ENCODE measurements around the gene SNX19.
"Not testable (repeated sequence)": the region's sequence is repeated elsewhere in the genome, so short reads cannot be mapped to it uniquely, and the experiment has no call there.

SNX19 gene, protein sequence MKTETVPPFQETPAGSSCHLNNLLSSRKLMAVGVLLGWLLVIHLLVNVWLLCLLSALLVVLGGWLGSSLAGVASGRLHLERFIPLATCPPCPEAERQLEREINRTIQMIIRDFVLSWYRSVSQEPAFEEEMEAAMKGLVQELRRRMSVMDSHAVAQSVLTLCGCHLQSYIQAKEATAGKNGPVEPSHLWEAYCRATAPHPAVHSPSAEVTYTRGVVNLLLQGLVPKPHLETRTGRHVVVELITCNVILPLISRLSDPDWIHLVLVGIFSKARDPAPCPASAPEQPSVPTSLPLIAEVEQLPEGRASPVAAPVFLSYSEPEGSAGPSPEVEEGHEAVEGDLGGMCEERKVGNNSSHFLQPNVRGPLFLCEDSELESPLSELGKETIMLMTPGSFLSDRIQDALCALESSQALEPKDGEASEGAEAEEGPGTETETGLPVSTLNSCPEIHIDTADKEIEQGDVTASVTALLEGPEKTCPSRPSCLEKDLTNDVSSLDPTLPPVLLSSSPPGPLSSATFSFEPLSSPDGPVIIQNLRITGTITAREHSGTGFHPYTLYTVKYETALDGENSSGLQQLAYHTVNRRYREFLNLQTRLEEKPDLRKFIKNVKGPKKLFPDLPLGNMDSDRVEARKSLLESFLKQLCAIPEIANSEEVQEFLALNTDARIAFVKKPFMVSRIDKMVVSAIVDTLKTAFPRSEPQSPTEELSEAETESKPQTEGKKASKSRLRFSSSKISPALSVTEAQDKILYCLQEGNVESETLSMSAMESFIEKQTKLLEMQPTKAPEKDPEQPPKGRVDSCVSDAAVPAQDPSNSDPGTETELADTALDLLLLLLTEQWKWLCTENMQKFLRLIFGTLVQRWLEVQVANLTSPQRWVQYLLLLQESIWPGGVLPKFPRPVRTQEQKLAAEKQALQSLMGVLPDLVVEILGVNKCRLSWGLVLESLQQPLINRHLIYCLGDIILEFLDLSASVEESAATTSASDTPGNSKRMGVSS

DNA sequence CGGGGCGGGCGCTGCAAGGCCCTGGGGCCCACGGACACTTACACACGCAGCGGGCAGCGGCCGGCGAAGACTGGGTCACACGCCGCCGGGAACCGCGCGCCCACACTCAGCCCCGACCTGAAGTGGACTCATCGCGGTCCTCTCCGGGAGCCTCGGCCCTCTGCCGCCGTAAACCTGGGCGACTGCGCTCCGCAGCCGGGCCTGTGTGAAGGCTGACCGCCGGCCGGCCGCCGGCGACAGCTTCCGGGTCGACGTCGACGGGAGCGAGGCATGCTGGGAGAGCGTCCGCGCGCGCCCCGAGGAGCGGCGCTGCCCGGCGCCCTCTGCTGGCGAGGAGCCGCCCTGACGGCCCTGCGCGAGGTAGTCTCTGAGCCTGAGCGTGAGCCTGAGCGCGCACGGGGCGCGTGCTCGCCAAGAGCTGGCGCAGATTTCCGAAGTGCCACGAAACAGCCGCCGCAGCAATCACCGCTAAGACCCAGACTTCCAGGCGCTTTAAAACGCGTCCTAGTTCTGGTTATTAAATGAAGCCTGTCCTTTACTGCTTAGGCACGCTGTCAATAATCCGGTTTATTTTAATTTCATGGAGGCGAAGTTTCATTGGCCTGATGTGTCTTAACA lies at the start of gene SNX19:
SNX19 (minus strand) TSS at position 242 of the 618 bp plus-strand sequence. CDS start 540 bp downstream, outside the sequence.
- DNase-seq: peak; percentile 72 to 90

DNA sequence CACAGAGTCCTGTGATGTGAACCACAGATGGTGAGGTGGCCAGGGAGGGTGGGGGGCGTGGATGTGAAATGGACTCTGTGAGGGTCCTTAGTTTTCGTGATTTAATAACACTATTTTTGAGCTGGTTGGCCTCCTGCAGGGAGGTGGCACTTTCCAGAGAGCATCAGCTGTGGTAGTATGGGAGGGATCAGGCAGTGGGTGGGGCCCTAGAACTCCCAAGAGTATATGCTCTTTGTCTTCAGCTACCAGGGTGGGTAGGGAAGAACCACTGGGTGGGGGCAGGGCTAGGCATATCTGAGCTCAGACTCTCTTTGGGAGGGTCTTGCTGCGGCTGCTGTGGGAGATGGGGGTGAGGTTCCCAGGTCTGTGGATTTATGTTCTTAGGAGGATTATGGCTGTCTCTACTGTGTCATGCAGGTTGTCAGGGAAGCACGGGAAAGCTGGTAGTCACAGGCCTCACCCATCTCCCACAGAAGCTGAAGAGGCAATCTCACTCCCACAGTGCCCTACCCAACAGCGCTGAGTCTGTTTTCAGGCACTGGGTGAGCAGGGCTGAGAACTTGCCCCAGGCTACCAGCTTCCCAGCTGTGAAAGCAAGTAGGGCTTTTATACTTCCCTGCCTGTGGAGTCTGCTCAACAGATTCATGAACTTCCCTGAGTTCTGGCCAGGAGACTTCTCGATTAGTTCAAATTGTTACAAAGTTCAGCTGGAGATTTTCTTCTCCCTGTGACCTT lies 47.9 kb upstream of the SNX19 start:
- DNase-seq: no peak

DNA sequence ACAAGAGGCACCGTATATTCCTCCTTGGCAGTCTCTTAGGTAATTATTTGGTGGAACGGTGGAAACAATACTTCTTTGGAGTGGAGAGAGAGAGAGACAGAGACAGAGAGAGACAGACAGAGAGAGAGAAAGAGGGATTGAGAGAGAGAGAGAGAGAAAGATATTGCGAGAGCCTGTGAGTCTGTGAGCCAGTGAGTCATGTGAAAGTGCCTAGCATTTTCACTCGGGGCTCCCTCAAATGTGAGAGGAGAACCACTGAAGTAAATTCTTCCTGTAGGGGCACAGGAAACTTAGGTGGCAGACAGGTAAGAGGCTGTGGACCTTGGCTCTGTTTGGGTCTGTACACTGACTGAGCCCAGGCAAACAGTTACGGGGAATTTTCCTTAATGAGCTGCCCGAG lies 31.6 kb upstream of the SNX19 start:
- no peak for DNase-seq

DNA sequence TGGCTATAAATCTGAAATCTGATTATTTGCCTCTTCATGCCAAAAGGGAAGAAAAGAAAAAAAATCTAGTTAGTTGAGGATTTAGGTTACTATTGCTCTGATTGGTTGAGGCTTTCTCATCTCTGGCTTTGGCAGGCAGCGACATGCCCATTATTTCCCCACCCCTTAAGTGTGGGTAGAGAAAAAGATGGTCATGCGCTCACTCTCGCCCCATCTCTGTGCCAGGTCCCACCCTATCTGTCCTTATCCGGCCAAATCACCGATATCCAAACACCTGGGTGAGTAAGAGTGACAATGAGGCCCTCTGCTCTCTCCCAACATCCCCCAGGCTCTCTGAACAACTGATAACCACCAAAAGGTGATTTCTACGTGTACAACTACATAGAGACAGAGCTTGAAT lies 31.2 kb upstream of the SNX19 start:
- no peak for DNase-seq

DNA sequence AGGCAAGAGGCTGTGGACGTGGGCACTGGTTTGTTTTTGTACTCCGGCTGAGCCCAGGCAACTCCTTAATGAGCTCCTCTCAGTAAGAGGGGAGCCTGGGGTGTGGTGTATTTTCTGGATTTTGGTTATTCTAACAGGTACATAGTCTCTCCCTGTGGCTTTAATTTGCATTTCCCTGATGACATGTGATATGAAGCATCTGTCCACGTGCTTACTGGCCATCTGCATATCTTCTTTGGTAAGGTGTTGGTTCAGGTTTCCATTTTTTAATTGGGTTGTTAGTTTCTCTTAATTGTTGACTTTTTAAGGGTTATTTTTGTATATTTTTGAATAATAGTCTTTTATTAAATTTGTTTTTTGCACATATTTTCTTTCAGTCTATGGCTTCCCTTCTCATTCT lies 30.8 kb upstream of the SNX19 start:
- no peak for DNase-seq

DNA sequence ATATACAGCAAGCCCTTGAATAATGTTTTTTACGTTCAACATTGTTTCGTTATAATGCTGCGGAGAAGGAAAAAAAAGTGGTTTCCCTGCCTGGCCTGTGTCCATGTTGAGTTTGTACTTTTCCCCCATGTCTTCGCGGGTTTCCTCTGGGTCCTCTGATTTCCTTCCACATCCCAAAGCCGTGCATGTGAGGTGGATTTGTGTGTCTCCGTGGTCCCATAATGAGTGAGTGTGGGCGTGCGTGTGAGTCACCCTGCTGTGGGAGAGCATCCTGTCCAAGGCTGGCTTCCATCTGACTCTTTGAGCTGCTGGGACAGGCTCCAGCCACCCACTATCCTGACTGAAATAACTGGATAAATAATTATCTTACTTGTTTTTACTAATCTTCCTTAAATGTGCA lies 29.6 kb upstream of the SNX19 start:
- no peak for DNase-seq

DNA sequence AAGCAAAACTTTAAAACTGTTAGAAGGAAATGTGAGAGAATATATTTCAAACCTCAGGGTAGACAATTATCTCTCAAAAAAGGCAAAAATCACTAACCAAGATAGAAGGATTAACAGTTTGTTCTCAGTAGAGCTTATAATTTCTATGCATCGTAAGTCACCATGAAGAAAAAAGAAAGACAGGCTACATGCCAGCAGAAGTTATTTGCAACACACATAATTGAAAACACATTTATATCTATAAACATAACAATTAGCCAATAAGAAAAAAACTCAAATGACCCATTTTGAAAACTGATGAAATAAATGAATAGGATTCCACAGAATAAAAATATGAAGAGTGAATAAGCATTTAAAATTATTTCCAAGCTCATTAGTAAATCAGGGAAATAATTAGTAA lies 24.4 kb upstream of the SNX19 start:
- no peak for DNase-seq

DNA sequence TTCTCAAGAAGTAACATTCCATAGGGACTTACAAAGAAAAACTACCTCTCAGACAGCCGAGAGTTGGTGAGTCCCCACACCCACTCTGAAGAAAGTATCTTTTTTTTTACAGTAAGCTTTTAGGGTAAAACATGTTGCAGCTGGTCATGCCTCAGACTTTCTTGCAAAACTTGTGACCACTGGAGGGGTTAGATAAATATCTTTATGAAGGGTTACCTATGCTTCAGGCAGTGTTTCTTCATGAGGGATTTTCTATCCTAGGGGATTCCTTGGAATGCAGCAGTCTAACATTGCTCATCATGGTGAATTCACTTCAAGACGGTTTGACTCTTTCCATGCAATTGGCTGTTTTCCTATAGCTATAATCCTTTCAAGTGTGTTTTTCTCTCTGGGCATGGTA lies 20.8 kb upstream of the SNX19 start:
- DNase-seq: no peak

DNA sequence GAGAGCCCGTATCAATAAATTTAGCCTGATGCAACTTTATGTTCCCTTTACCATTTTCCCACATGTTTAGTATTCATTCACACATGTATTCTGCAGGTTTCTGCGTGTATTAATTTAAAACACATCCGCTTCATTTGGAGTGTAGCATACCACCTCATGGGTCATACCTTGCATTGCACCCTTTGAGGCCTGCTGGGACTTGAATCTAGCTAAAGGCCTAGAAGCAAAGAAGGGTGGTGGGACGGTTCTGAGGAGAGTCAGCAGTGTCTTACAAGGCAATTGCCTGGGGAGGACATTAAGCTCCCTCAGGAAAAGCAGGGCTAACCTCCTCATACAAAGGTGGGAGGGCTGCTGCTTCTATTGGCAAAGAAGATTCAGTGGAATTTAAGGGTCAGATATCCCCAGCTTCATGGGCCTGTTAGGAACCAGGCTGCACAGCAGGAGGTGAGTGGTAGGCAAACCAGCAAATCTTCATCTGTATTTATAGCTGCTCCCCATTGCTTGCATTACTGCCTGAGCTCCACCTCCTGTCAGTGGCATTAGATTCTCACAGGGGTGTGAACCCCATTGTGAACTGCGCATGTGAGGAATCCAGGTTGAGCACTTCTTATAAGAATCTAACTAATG lies 15.9 kb upstream of the SNX19 start:
- no peak for DNase-seq

DNA sequence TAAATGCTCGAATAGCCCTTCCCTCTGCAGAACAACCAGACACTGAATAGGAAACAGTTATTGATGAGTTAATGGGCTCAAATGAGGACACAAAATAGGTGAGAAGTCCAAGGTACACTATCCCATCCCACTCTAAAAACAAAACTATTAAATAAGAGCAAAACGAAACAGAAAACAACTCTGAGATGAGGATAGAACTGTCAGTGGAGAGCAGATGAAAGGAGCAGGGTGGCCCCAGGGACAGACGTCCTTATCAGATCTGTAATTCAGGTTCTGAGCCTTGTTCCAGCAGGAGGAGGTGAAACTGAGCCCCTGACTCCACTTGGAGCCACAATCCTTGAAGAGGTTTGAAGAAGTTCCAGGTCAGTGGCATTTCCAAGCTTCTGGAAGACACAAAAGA lies 8.5 kb upstream of the SNX19 start:
- DNase-seq: no peak

DNA sequence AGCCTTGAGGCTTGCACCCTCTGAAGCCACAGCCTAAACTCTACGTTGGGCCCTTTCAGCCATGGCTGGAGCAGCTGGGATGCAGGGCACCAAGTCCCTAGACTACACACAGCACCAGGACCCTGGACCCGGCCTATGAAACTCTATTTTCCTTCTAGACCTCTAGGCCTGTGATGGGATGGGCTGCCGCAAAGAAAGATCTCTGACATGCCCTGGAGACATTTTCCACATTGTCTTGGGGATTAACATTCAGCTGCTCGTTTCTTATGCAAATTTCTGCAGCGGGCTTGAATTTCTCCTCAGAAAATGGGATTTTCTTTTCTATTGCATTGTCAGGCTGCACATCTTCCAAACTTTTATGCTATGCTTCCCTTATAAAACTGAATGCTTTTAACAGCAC lies 4.3 kb upstream of the SNX19 start:
- not testable (repeated sequence) for DNase-seq

DNA sequence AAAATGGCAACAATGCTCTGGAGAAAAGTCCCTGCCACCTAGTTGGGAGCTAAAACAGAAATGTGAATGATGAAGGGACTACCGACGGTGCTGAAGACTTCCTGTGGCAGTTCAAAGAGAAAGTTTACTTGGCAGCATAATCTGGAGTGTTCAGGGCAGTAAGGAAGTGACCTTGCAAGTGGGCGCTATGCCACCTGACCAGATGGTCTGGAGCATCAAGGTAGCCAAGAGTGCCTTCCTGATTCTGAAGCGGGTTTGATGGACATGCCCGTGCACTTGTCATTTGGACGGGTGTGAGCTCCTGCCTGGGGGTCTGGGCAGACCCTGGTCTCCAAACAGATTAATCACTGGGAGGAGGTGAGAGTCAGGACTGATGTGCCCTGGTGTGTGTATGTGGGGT lies 1.8 kb upstream of the SNX19 start:
- DNase-seq: no peak

DNA sequence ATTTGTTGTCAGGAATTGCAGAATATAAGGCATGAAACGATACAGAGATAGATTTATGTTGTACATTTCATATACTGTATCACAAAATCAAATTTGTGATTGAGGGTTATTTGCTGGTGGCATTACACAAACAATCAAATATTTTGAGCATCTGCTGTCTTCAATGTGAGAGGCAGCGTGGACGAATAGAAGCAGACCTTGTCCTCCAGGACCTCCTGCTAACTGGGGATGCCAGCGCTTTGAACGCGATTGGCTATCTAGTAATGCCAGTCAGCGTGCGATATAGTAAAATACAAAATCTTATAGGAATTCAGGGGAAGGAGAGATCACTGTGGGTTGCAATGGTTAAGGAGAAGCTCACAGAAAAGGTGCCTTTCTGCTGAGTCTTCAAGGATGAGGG lies 631 bp upstream of the SNX19 start:
- no peak for DNase-seq

DNA sequence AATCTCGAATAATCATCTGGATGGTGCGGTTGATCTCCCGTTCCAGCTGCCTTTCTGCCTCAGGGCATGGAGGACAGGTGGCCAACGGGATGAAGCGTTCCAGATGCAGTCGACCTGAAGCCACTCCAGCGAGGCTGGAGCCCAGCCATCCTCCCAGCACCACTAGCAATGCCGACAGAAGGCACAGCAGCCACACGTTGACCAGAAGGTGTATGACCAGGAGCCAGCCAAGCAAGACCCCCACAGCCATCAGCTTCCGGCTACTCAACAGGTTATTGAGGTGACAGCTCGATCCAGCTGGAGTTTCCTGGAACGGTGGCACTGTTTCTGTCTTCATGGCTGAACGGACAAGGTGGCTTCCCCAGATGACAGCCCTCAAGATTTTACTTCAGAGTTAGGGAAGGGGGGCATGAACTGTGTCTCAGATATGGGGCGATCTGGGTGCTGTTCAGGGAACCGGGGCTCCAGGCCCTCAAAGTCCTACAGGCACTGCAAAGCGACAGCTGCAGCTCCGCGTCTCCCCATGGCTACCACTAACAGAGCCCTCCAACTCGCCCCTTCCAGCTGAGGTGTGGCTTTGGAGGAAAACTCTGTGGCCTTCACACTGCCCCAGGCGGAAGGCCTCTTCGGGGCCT lies 559 bp downstream of the SNX19 start:
- DNase-seq: no peak

DNA sequence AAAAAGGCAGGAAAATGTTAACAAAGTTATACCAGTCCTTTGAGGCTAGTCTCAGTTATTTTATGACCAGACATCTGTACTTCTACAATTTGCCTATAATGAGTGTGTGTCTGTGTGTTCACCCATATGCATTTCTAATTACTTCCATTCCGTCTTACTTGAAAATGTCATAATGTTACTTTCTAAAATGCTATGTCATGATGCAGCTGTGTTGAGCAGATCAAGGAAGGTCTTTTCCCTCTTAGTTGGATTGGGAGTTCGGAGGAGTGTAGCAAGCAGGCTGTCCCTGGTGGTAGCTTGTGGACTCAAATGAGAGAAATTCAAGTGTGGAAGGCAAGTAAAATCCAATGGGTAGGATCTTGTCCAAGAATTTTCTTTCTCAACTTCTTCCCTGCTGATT lies 3.0 kb downstream of the SNX19 start:
- no peak for DNase-seq

DNA sequence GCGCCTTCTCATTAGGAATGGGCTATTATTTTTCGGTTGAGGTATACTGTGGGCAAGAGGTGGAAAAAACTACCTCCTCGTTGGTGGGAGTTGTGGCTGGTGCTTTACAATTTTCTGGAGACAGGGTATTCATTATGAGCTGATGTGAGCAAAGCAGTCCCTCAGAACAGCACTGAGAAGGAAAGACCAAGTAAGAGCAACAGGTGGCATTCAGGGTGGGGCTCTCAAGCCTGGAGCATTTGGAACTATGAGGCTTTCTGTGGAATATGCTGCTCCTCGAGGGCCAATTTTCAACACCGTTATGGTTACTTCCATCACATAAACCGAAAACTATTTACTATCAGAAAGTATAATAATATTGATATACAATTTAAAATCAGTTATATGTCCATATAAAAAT lies 3.7 kb downstream of the SNX19 start:
- no peak for DNase-seq

DNA sequence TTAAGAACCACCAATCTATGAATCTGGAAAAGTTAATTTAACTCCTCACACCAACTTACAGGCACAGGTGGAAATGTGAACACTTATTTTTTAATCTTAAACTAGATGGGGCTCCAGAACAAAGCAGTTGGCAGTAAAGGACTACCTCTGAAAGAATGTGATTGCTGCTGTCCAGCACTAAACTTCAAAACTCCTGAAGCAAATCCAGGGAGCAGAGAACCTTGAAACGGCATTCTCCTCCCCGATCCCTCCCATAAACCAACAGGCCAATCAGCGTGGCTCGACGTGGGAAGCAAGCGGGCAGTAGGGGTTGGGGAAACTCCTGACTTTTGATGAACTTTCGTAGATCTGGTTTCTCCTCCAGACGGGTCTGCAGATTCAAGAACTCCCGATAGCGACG lies 5.0 kb downstream of the SNX19 start:
- DNase-seq: no peak

DNA sequence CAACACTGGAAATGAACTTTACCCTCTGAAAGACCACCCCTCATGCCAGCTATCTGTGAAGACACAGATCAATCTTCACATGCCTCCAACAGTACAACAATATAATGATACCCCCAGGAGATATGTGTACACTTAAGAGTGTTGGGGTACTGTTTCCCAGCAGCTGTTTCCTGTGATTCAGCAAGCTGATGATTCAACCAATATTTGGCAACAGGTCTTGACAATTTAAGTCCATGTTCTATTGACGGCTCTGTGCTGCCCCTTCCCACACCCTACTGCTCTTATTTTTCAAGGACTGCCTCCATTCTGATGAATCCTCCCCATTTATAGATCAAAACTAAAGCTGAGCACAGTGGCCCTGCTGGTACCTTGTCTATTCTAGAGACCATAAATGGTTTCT lies 6.6 kb downstream of the SNX19 start:
- DNase-seq: no peak

DNA sequence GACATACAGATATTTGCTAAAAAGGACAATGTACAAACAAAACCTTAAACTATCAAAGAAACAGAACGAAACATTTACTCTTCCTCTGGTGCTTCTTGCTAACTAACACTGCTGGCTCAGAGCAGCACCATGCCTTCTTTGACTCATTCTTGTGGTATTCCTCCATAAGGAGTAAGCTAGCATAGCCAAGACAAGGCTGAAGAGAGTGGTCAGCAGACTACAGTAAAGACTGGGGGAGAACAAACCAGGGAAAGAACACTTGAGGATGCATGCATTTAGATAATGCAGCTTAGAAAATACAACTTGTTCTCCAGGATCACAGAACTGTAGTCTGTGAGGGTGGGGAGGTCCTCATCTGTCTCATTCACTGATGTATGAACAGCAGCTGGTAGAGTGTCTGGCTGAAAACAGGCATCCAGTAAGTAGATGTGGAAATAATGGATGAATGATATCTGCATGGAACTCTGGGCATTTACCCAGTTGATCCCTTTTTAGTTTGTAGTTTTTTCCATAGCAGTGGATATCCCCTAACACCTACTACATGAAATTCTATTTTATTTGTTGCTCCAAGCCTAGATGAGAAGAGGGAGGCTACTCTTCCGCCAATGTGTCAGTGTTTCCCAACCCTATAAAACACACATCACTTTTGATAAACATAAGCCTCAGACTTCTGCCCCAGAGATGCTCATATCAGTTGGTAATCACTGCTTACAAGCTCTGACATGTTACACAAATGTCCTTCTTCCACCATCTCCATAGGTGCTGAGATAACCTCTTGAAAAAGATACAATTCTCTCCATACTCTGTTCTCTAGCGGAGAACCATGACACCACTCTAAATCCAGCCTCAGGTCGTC lies 7.3 kb downstream of the SNX19 start:
- no peak for DNase-seq

DNA sequence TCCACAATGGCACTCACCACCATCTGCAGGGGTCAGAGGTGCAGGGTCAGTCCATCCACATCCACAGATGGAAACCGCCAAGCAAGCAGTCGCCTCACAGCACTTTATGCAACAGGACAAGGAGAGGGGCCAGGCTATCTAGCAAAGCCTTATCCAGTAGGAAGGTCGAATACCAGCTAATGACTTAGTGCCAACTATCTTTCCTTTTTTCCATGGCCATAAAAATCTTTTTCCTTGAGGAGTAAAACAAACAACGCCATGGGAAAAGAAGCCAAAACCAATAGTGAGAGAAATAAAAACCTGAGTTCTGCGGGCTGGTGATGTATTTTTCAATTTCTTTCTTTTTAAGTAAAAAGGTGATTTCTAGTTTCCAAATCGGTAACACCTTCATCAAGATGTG lies 8.2 kb downstream of the SNX19 start:
- no peak for DNase-seq

DNA sequence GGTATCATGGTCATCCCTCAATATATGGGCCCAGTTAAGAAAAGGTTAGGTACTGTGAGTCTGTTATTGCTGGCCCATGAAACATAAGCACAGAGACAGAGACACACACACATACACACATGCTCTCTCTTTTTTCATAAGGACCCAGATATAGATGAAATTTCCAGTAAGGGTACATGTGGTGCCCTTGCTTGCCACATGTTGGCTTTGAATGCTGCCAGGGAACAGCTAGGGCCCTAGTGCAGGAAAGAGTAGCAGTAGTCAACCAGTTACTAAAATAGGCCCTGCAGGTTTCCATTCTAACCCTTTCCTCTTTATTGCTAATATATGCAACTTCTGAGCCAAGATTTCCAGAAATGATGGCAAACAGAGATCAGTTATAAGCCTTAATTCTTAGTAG lies 9.1 kb downstream of the SNX19 start:
- no peak for DNase-seq
